Astrocyte (in vitro differentiated cells and primary cell): ENCODE data around the gene OXSM.

Experiments
- EZH2 ChIP-seq: IDR thresholded peaks from 2 replicates; pipeline ENCODE4 v1.6.1; 2012; ENCODE audit warnings: mild to moderate bottlenecking, low read length, inconsistent platforms; ENCODE audit not compliant: insufficient read depth
- TF ChIP-seq, protein P1 (sequence below): IDR thresholded peaks from 2 replicates; pipeline ENCODE4 v1.5.1; 2011; ENCODE audit warnings: low read depth, mild to moderate bottlenecking, inconsistent platforms, low read length, moderate library complexity; ENCODE audit not compliant: insufficient read depth

GRCh38 chr3:25812644-25813043 lies 22.8 kb downstream of the OXSM start:
- TF ChIP-seq, protein P1, sequence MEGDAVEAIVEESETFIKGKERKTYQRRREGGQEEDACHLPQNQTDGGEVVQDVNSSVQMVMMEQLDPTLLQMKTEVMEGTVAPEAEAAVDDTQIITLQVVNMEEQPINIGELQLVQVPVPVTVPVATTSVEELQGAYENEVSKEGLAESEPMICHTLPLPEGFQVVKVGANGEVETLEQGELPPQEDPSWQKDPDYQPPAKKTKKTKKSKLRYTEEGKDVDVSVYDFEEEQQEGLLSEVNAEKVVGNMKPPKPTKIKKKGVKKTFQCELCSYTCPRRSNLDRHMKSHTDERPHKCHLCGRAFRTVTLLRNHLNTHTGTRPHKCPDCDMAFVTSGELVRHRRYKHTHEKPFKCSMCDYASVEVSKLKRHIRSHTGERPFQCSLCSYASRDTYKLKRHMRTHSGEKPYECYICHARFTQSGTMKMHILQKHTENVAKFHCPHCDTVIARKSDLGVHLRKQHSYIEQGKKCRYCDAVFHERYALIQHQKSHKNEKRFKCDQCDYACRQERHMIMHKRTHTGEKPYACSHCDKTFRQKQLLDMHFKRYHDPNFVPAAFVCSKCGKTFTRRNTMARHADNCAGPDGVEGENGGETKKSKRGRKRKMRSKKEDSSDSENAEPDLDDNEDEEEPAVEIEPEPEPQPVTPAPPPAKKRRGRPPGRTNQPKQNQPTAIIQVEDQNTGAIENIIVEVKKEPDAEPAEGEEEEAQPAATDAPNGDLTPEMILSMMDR, result no peak
- no peak for TF ChIP-seq EZH2
